Measurements from ENCODE around the gene LCE1B. TPM values are rescaled to one million over a fixed set of nuclear protein-coding genes. Genes with fewer than 3 reads are reported as not detected.

The LCE1B gene
- total RNA-seq, 1 donor from 2014 or later, result not detected

DNA sequence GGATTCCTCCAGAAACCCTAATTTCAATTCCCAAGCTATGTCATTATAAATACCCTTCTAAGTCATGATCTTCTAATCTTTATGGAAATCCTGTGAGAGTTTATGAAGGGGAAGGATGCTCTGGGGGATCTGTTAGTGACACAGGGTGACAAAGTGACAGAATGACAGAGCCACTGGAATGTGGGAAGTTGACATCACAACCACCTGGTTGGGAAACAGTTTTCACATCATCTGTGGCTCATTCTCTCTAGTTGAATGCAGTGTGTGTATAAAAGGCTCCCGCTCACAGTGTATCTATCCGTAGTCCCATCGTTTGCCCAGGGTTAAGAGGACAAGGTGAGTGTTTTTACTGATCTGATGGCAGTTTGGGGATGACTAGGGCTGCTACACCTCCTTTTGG lies 47.9 kb downstream of the LCE1B start, which contains the start of gene LCE7A:
LCE7A (plus strand) TSS at position 301 of the 400 bp plus-strand sequence. CDS start 702 bp downstream, outside the sequence.
- DNase-seq (ENCODE audit: low spot score) (no peak), ATAC-seq (no peak)

DNA sequence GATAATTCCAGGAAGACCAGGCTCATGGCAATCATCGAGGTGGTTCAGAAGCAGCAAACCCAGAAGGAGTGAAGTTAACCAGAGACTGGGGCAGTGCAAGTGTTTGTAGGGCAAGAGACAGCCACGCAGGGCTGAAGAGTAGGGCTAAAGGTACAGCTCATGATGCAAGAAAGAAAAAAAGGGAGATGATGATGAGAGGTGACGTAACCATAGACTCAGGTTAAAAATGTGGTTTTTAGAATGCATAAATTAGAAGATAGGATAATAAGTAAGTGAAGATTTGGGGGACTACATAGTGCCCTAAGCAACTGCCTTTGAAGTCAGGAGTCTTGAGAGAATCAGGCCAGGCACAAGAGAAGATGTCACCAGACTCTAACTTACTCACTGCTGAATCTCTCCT lies 48.4 kb downstream of the LCE1B start:
- no peak for ATAC-seq
- DNase-seq (ENCODE audit: low spot score), result no peak

DNA sequence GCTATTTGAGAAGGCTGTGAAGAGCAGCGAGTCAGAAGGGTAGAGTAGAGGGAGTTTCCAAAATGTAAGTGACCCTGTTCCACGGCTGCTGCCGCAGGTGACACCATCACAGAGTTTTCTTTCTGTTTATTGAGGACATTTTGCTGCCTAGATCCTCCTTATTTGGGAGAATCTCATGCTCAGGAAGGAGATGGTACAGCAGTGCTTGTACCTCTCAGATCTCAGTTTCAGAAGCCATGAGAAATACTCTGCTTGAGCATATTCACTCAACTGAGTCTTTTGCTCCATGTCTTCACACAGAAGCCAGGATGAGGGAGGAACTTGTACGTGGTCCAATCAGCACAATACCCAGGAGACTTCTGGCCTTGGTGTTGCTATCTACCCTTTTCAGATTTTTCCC lies 49.6 kb downstream of the LCE1B start:
- no peak for DNase-seq (ENCODE audit: low spot score)
- ATAC-seq, result no peak

Other genes starting within 250 kb of the LCE1B start
- not detected for gene LCE3E, start 245.2 kb upstream of the LCE1B start, total RNA-seq
- gene LCE3D, start 231.5 kb upstream of the LCE1B start, total RNA-seq, result not detected
- not detected for gene LCE3C, start 211.7 kb upstream of the LCE1B start, total RNA-seq
- gene LCE3B, start 198.2 kb upstream of the LCE1B start, total RNA-seq, result not detected
- not detected for gene LCE3A, start 188.9 kb upstream of the LCE1B start, total RNA-seq
- gene LCE2D, start 148.6 kb upstream of the LCE1B start, total RNA-seq, result not detected
- gene LCE2C, start 136.7 kb upstream of the LCE1B start, total RNA-seq, result not detected
- gene LCE2B, start 125.8 kb upstream of the LCE1B start, total RNA-seq, result not detected
- not detected for gene LCE2A, start 113.6 kb upstream of the LCE1B start, total RNA-seq
- not detected for gene LCE4A, start 103.8 kb upstream of the LCE1B start, total RNA-seq
- not detected for gene KPRP, start 53.9 kb upstream of the LCE1B start, total RNA-seq
- not detected for gene LCE1F, start 36.8 kb upstream of the LCE1B start, total RNA-seq
- gene LCE1E, start 25.7 kb upstream of the LCE1B start, total RNA-seq, result not detected
- gene LCE1D, start 15.2 kb upstream of the LCE1B start, total RNA-seq, result not detected
- not detected for gene LCE1C, start 5.3 kb upstream of the LCE1B start, total RNA-seq
- gene LCE1A, start 15.5 kb downstream of the LCE1B start, total RNA-seq, result not detected
- not detected for gene LCE6A, start 30.9 kb downstream of the LCE1B start, total RNA-seq
- not detected for gene LCE7A, start 48.0 kb downstream of the LCE1B start, total RNA-seq
- gene SMCP, start 66.4 kb downstream of the LCE1B start, total RNA-seq, result not detected
- not detected for gene IVL, start 96.6 kb downstream of the LCE1B start, total RNA-seq
- gene SPRR5, start 135.2 kb downstream of the LCE1B start, total RNA-seq, result not detected
- not detected for gene SPRR4, start 158.7 kb downstream of the LCE1B start, total RNA-seq
- gene SPRR1A, start 172.1 kb downstream of the LCE1B start, total RNA-seq, result not detected
- gene SPRR3, start 189.8 kb downstream of the LCE1B start, total RNA-seq, result not detected
- gene SPRR1B, start 219.2 kb downstream of the LCE1B start, total RNA-seq, result not detected
- gene SPRR2D, start 229.1 kb downstream of the LCE1B start, total RNA-seq, result not detected
- not detected for gene SPRR2A, start 245.5 kb downstream of the LCE1B start, total RNA-seq